GM18498 (cell line): ENCODE measurements around the gene CDH13.

Experiments
- ATAC-seq: cut with Tn5 transposase; IDR thresholded peaks from one replicate; pipeline ENCODE4 v1.9.1; 2021; ENCODE audit warnings: mild to moderate bottlenecking, moderate library complexity; ENCODE audit not compliant: unreplicated experiment

Gene CDH13

GRCh38 chr16:83211711-83212110 is 584.9 kb downstream of the CDH13 start:
- ATAC-seq: no peak

- ATAC-seq: no peak
These were observed 585.6 kb downstream of the CDH13 start for GRCh38 chr16:83212301-83212841.

- no peak for ATAC-seq
These were observed 587.9 kb downstream of the CDH13 start for GRCh38 chr16:83214671-83215070.

- ATAC-seq: no peak
These were observed 588.7 kb downstream of the CDH13 start for GRCh38 chr16:83215406-83216001.

- no peak for ATAC-seq
These were observed 592.5 kb downstream of the CDH13 start for GRCh38 chr16:83219285-83219684.

GRCh38 chr16:83220066-83220465 is 593.3 kb downstream of the CDH13 start:
- ATAC-seq: no peak

GRCh38 chr16:83224642-83225041 is 597.9 kb downstream of the CDH13 start:
- ATAC-seq: no peak

GRCh38 chr16:83227336-83227735 is 600.6 kb downstream of the CDH13 start:
- ATAC-seq: no peak

- ATAC-seq: no peak
These were observed 605.0 kb downstream of the CDH13 start for GRCh38 chr16:83231729-83232128.

- no peak for ATAC-seq
These were observed 606.4 kb downstream of the CDH13 start for GRCh38 chr16:83233153-83233552.

- ATAC-seq: no peak
These were observed 612.4 kb downstream of the CDH13 start for GRCh38 chr16:83238949-83239691.

- no peak for ATAC-seq
These were observed 617.3 kb downstream of the CDH13 start for GRCh38 chr16:83244057-83244456.

- no peak for ATAC-seq
These were observed 618.3 kb downstream of the CDH13 start for GRCh38 chr16:83245061-83245460.

GRCh38 chr16:83247767-83248372 is 621.1 kb downstream of the CDH13 start:
- ATAC-seq: no peak

GRCh38 chr16:83248735-83249463 is 622.1 kb downstream of the CDH13 start:
- ATAC-seq: no peak

- no peak for ATAC-seq
These were observed 626.8 kb downstream of the CDH13 start for GRCh38 chr16:83253521-83253920.

- ATAC-seq: no peak
These were observed 631.7 kb downstream of the CDH13 start for GRCh38 chr16:83258366-83258928.

- no peak for ATAC-seq
These were observed 640.2 kb downstream of the CDH13 start for GRCh38 chr16:83266848-83267553.

- no peak for ATAC-seq
These were observed 641.4 kb downstream of the CDH13 start for GRCh38 chr16:83268169-83268568.

GRCh38 chr16:83269048-83269447 is 642.3 kb downstream of the CDH13 start:
- ATAC-seq: no peak
